HG03139 (cell line): Measurements from ENCODE around the gene SEC22A.
"Not testable (repeated sequence)": the region's sequence is repeated elsewhere in the genome, so short reads cannot be mapped to it uniquely, and the experiment has no call there.

Experiments used
- ATAC-seq: cut with Tn5 transposase; IDR thresholded peaks from one replicate; pipeline ENCODE4 v1.9.1; 2021; ENCODE audit not compliant: unreplicated experiment

The SEC22A gene

DNA sequence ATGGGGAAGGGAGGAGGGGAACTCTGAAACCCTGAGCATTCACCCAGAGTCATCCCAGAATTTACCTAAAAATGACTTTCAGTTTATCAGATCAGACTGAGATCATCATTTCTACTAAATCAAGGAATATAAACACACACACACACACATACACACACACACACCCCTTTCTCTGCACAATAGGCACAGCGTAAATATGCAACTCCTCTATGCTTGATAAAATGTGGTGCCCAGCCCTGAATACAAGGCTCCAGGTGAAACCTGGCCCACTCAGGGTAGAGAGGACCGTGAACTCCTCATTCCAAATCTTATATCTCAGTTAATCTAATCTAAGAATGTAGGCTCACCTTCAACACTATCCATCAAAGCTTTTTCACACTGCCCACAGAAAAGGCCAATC lies 31.8 kb upstream of the SEC22A start:
- ATAC-seq: no peak

DNA sequence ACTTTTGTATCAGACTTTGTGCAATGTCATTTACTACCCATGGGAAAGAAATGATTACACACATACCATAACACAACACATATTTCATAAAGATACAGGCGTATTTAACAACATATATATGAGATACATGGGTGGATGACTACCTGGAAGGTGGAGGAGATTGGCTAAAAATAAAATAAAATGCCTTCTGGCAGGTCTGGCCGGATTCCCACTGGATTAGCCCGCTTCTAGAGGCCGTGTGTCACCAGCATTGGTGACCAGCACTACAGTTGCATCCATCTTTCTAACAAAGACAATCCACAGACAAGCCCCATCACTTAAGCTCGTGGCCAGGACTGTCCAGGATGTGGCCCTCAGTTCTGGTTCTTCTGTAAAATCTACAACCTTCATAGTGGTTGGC lies 21.0 kb upstream of the SEC22A start:
- ATAC-seq: no peak

- ATAC-seq: no peak
These were observed 15.0 kb upstream of the SEC22A start for GRCh38 chr3:123186695-123187094.

- no peak for ATAC-seq
These were observed 13.7 kb upstream of the SEC22A start for GRCh38 chr3:123188058-123188457.

GRCh38 chr3:123193448-123194101 lies 8.2 kb upstream of the SEC22A start:
- ATAC-seq: no peak

DNA sequence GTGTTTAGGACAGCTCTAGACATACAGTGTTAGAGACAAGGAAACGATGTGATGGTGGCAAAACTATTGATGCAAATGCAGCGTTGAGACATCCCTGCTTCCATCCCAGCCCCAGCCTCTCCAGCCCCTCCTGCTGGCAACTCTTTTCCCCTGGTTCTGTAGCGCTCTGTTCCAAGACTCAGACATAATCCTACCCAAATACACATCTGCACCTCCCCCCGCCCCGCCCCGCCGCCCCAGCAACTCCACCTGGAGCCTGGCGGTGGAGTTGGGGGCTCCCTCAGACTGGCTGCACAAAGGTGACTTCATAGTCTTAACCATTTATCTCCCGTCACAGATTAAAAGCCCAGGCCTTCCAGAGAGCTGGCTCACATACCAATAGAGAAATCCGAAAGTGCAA lies 7.2 kb upstream of the SEC22A start:
- ATAC-seq: no peak

DNA sequence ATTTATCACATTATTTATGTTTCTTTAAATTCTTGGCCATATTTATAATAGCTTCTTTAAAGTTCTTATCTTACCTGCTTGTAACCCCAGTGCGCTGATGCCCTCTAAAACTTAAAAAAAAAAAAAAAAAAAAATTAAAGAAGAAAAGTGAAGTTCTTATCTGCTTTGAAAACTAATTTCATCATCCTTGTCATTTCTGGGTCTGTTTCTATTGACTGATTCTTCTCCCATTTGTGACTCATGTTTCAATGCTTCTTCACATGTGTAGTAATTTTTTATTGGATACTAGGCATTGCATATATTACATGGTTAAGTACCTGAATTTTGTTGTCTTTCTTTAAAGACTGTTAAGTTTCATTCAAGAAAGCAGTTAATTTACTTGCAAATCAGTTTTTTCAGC lies 3.4 kb upstream of the SEC22A start:
- no peak for ATAC-seq

GRCh38 chr3:123201223-123201556 lies 553 bp upstream of the SEC22A start:
- ATAC-seq: no peak

DNA sequence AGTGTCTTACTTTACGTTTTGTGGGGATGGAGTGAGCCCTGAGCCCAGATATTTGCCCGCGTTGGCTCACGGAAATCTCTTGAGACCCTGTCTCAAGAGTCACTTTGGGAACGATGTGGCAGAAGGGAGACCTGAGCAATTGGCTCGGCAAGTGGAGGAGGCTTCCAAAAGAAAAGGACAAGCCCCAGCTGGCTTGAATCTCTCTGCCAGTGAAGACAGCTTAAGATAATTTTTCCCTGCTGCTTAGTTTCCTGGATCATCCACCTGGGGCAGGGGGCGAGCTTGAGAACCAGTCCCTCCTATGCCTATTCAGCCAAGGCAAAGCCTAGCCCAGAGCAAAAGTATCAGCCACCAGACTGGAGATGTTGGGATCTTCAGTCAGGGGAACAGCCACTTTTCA lies 708 bp downstream of the SEC22A start:
- ATAC-seq: no peak

DNA sequence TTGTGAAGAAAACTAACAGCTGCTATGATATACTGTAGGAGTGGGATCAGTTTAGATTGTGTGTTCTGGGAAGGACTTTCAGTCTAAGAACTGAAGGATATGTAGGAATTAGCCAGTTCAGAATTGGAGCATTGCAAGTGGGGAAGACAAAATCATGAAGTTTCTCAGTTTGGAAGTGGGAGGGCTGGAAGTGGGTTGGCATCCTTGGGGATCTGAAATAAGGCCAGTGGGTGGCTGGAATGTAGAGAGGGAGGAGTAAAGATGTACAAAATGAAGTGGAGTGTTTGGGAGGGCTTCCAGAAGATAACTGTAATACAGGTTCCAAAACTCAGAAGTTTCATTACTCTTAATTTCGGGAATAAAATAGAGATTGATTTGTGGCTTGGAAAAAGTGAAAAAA lies 17.2 kb downstream of the SEC22A start:
- ATAC-seq: no peak

DNA sequence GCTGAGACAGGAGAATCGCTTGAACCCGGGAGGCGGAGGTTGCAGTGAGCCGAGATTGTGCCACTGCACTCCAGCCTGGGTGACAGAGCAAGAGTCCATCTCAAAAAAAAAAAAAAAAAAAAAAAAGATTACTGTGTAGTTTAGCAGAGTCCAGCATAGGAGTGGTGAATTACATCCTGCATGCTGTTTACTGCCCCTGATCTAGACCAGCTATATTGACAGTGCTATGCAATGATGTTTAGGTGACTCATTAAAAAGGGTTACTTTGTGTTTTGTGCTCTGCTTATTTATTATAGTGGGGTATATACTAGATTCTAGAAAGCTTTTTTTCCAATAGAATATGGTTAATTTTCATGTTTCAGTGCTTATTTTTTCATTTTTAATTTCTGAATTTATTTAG lies 19.6 kb downstream of the SEC22A start:
- not testable (repeated sequence) for ATAC-seq

DNA sequence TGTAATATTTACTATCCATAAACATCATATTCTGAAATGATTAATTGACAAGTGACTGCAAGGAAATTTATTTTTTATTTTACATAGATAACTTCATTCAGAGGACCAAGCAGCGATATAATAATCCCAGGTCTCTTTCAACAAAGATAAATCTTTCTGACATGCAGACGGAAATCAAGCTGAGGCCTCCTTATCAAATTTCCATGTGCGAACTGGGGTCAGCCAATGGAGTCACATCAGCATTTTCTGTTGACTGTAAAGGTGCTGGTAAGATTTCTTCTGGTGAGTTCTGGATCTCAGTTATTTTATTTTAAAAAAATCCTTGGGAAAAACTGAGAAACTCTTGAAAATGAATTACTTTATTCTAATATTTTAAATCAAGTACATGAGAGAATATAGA lies 23.3 kb downstream of the SEC22A start:
- ATAC-seq: no peak

- ATAC-seq: no peak
These were observed 24.8 kb downstream of the SEC22A start for GRCh38 chr3:123226549-123226948.

- ATAC-seq: no peak
These were observed 27.4 kb downstream of the SEC22A start for GRCh38 chr3:123229145-123229544.

GRCh38 chr3:123236902-123237301 lies 35.2 kb downstream of the SEC22A start:
- no peak for ATAC-seq

DNA sequence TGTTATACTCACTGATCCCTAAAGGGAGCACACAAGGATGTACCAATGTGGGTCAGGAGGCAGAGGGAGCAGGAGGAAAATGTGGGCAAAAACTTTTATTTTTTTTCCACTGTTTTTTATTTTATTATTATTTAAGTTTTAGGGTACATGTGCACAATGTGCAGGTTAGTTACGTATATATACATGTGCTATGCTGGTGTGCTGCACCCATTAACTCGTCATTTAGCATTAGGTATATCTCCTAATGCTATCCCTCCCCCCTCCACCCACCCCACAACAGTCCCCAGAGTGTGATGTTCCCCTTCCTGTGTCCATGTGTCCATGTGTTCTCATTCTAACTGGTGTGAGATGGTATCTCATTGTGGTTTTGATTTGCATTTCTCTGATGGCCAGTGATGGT lies 37.4 kb downstream of the SEC22A start:
- ATAC-seq: not testable (repeated sequence)

DNA sequence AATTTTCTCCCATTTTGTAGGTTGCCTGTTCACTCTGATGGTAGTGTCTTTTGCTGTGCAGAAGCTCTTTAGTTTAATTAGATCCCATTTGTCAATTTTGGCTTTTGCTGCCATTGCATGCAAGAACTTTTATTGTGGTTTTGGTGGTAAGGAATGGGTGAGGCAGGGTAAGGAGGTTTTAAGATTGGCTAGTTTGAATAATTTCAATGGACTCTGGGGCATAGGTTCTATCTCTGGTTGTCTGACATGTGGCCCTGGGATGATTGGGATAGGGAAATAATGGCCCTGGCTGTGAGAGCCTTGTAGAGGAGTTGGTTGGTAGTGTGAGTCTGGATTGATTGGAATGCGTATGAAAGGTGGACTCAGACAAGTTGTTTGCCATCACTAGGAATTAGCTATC lies 38.0 kb downstream of the SEC22A start:
- no peak for ATAC-seq

DNA sequence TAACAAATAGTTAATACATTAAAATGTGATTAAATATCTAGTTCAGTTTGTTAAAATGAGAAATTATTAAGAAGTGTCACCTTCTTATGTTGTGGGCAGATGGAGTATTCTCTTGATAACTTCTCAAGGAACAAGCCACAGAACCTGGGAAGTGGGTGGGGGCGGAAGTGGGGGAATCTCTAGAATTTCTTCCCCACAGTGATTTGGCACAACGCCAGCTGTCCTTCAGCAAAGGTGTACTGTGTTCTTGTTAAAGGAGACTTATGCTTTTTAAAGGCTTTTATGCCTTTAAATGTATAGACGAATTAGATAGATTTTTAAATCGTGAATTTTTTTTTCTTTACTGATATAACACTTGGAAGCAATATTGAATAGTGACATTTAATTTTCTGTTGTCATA lies 42.4 kb downstream of the SEC22A start:
- no peak for ATAC-seq

DNA sequence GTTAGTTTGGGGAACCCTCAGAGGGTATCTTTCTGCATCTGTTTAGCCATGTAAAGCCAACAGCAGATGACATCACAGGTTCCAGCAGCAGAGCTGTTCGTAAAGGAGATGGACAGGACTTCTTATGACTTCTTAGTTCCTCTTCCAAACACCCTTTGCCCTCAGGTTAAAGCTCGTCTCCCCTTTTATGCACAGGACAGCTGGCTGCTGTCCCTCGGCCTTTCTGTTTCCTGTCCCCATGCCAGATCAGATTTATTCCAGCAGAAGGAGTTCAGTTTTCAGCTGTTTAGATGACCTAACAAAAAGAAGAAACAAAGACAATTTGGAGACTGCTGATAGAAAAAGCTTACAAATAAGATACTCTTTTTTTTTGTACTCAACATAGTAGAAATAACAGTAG lies 45.1 kb downstream of the SEC22A start:
- ATAC-seq: no peak

DNA sequence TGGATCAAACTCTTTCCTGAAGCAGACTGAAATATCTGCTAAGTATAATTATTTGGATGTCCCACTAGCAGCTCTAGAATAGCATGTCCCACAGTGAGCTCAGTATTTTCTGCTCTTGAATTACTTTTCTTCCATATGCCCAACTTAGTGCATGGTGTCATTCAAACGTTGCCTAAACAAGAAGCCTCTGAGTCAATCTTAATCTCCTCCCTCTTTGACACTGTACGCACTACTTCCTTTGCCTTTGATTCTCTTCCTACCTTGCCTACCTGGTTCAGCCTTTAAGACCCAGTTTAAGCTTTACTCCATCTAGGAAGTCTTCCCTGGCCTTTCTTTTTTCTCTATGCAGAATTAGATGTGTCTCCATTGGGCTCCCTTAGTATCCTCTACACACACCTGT lies 54.5 kb downstream of the SEC22A start:
- no peak for ATAC-seq

GRCh38 chr3:123258359-123258758 lies 56.6 kb downstream of the SEC22A start:
- no peak for ATAC-seq

DNA sequence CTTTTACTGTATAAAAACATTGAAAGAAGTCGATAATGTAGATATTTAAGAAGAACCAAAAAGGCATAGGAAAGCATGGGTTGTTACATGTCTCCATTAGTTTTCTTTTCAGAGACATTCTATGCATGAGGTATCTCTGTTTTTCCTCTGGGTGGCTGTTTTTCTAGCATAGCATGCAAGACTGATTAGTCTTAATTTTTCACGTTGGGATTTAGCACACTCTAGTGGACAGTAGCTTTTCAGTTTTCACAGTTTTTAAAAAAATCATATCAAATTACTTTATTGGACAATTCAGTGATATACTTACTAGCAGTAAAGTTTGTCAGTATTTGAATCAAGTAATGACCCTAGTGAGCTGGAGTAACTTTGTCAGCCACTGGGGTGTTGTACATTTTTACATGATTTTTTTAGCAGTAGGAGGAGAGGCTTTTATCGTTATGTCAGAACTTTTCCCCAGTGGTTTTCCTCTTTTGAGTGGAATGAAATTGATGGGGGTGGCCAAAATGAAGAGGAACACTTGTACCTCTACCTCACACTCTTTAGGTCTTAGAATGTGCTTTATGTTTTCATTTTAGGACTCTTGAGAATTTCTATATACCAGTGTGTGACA lies 57.2 kb downstream of the SEC22A start:
- ATAC-seq: no peak

GRCh38 chr3:123261666-123262065 lies 59.9 kb downstream of the SEC22A start:
- ATAC-seq: no peak
